NCI-H187 (cell line): ENCODE data around the gene TPT1.
A peak's percentile ranks its signal among the peaks of the same experiment; 100 is the strongest.
"Not testable (repeated sequence)": the region's sequence is repeated elsewhere in the genome, so short reads cannot be mapped to it uniquely, and the experiment has no call there.

Experiments
- DNase-seq, 2 experiments: peaks; one replicate each; lab custom pipeline; 2025; lab: John Stamatoyannopoulos, UW

The TPT1 gene

DNA sequence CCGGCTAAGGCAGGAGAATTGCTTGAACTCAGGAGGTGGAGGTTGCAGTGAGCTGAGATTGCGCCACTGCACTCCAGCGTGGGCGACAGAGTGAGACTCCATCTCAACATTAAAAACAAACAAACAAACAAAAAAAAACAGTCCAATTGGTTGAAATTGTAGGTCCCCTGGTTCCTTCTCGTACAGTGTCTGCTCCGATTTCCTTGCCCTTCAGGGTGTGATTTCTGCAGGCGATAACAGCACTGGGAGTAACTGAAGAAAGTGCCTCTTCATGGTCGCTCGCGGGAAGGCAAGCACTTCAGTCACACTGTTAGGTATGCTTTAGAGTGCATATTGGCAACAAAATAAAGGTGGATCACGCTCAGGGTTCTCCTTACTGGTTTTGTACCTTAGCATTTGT lies 39.7 kb downstream of the TPT1 start:
- peak in 1 of 2 experiments; percentile 29 for DNase-seq

DNA sequence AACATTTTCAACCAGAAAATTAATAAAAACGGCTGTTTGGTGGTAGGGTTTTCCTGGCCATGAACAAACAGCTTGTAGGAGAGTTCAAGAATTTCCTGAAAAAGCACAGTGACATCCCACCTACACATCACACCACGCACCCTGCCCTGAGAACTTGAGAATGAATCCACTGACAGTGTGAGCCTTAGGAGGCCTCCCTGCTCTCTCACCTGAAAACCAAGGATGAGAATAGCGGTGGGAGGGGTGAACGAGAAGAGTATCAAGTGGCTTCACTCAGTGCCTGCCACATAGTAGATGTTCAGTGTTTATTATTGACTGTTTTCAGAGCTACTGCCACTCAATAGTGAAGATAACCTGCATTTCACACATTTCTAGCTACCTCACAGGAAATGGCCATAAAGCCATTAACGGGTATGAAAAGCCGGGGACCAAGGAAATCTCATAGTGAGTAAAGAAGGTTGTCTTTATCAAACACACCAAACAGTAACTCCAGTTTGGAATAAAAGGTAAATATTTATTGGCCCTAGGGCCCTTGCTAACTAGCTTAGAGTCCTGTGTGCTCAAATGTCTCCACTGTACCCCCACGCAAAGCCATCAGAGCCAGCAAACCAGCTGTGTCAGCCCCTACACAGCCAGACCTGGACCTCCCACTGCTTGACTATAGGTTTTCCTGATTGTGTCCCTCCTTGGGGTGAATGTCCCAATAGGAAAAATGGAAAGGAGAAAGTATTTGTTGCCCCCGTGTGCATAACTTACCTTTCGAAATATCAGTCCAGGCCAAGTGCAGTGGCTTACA lies 40.6 kb downstream of the TPT1 start:
- no peak for DNase-seq

DNA sequence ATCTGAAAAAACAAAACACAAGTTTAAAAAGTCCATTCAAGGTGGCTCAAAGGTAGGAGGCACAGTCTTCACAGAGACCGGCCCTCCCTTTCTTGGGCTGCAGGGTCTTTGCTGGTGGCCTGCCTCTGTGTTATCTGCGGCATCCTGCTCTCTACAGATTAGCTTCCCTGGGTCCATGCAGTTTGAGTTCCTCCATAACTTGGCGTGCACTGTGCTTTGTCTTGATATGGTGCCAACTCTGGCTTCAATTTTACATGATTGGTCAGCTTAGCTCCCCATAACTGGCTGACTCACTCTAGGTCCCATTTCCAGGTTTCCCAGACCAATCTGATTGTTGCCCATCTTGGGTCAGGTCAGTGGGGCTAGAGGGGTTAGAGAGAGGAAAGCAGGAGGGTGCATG lies 41.8 kb downstream of the TPT1 start:
- no peak for DNase-seq

DNA sequence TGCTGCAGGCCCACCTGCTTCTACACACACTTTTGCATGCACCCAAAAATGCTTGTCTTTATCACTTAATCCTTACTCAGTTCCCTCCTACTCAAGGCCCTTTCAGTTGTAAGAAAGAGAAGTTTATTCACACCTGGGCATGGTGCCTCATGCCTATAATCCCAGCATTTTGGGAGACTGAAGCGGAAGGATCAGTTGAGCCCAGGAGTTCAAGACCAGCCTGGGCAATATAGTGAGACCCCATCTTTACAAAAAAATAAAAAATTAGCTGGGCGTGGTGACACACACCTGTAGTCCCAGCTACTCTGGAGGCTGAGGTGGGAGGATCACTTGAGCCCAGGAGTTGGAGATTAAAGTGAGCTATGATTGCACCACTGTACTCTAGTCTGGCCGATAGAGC lies 42.4 kb downstream of the TPT1 start:
- not testable (repeated sequence) for DNase-seq

DNA sequence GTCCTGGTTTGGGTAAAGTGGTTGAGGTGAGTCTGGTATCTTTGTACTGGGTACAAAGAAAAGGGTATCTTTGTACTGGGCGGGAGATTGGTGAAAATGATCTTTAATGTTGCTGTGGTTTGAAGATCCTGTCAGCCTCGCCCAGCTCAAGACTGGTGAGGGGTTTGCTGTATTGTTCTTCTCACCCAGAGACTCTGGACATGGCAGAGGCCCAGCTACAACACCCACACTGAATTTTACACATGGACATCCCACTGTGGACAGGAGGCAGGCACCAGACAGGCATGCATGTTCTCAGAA lies 42.8 kb downstream of the TPT1 start:
- DNase-seq, result no peak

DNA sequence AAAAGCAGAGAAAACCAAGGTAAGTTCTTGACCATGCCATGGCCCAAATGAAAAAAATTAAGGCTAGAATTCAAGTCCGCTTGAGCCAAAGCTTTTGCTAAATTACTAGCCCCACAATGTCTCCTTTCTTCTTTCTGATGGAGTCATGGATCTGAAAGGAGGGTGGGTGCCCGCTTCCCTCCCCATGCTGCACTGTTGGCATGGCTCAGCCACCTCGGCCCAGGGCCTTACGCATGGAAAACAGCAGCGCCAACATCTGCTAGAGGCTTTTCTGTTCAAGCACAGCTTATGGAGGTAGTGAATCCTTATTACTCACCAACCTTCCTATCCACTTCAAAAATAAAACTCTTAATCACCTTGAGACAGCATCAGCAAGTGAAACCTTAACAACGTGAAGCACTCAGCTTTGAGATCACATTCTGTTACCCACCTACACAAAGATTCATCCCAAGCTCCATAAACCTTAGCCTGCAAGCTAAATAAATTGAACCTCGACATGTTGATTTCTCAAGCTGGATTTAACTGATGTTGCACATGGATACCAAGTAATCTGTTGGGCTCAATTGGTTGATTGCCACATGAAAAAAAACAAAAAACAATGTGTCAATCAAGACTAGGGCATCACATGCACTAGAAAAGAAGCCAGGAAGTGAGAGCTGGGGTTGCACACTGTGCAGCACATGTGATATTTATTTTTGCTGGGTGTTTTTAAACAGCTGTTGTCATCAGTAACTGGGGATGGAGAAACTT lies 43.4 kb downstream of the TPT1 start:
- no peak for DNase-seq

DNA sequence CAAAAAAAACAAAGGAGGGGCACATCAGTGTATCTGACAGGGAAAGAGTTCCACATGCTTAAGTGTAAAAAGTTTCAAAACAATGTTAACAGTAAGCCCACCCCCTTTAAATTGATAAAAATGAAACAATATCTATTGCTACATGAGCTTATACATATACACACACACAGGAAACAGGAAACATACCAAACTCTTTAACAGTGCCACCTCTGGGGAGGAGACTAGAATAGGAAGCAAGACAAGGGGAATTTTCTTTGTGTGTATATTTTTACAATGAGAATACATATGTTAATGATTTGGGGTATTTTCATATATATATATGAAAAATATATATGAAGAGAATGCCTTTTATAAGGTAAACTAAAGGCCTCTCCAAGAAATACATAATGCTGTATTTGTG lies 44.7 kb downstream of the TPT1 start:
- no peak for DNase-seq

DNA sequence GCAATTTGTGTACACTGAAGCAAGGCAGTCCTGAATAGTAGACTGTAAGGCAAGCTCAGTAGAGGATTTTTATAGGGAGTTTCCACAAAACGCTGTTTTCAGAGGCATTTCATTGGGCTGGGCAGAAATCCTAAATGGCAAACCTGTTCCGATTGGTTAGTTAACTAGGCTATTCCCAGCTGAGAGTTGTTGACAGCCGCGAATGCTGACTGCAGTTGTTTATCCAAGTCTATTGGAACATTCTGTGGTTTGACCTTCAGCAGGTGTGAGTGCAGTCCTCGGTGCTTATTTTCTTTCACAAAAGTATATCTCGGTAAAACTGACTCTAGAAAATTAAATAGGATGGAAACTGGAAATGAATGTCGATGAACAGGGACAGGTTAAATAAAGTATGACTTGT lies 45.4 kb downstream of the TPT1 start:
- DNase-seq, result no peak

DNA sequence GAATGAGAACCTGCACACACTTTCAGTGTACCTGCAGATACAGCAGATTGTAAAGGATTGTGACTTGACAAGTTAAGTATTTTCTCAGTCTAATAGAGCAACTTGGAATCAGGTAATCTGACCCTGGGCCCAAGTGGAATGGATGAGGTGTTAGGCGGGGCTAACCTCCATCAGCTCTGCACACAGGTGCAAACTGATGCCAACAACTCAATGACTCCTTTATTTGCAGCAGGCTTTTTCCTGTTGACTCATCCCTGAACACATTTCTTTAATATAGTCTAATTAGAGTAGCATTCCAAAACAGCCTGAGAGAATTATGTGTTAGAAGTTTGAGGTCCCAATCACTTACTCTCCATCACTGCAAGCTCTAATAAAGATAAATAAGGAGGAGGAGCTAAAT lies 48.8 kb downstream of the TPT1 start:
- no peak for DNase-seq

DNA sequence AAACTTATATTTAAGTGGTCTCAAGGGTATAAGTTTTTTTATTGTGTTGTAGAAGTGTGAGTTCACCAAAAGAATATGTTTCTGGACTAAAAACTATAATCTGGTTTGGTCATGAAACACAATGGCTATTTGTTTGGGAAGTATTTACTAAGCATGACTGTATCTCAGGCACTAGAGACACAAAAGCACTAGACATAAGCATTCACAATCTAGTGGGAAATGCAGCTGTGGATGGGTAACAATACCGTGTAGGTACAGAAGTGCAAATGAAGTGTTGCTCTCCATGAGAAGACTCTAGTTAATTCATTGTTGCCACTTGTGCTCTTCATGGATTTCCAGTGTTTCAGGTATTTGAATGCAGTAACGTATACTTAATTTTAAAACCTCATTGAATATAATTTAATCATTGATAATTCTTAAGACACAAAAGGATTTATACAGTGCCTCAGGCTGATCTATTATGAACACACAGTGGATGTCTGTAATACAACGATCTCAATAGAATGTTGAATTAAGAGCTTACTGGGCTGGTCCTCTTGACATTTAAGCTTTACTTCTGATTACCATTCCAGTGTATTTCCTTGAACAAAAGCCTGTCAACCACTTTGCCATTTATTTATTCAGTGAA lies 50.9 kb downstream of the TPT1 start:
- DNase-seq, result no peak
